HG02759 (cell line): ENCODE data around the gene OS9.

Source experiments
- ATAC-seq: cut with Tn5 transposase; IDR thresholded peaks from one replicate; pipeline ENCODE4 v1.9.1; 2021; ENCODE audit warnings: mild to moderate bottlenecking, moderate library complexity; ENCODE audit not compliant: unreplicated experiment

OS9 gene

GRCh38 chr12:57765698-57766463 is 71.9 kb downstream of the OS9 start:
- ATAC-seq: peak; percentile 11

DNA sequence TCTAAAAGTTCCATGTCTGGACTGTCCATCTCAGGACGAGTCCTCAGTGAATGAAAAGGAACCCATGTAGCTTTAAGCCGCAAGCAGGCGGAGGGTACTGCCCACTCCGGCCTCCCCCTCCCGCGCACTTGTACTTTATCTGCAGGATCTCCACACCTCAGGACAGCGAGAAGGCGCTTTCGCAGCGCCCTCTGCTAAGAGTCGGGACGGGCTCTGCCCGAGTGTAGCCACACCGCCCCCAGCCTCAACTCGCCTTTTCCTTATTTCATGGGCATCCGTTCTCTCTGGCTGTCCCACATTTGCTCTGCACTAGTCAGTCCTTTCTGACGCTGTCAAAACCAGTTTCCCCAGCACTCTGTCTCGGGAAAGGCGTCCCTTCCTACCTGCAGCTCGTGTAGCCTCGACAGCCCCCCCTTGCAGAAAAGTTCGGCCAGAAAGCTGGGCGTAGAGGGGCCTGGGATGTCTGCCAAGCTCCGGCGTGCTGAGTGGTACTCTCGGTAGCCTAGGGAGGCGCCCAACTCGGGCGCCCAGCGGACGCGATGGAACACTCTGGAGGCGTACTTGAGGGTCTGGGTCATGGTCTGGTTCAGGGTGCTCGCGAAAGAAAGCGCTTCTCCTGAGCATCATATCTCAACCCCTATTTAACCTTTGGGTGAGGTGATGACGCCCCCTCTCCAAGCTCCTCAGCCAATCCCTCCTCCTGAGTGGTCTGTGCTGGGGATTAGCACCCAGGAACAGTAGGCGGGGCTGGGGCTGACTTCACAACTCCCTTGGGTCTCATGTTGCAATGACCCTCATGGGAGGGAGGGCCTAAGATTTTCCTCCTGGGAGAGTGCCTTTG is 72.8 kb downstream of the OS9 start, which contains the start of gene CYP27B1:
CYP27B1 (minus strand) TSS at position 615 of the 841 bp plus-strand sequence; CDS start at position 578, 37 bp downstream.
- ATAC-seq: no peak

GRCh38 chr12:57767305-57767698 is 73.4 kb downstream of the OS9 start:
- no peak for ATAC-seq

GRCh38 chr12:57767876-57768275 is 73.9 kb downstream of the OS9 start:
- ATAC-seq: no peak

- no peak for ATAC-seq
Measured at GRCh38 chr12:57769594-57769993, 75.7 kb downstream of the OS9 start.

- ATAC-seq: no peak
Measured at GRCh38 chr12:57770734-57771133, 76.8 kb downstream of the OS9 start.
